Esophagus (tissue), 2 donors: Measurements from ENCODE around the gene INPP4B. TPM values are rescaled to one million over a fixed set of nuclear protein-coding genes. Genes with fewer than 3 reads are reported as not detected.

Source experiments
- H3K27ac ChIP-seq, 2 donors: one replicate each; pipeline ENCODE4 v1.5.1; 2013; ENCODE audit warnings: low read depth in 2 of 2, mild to moderate bottlenecking in 2 of 2, inconsistent platforms in 1 of 2, low read length in 1 of 2, moderate library complexity in 1 of 2
- H3K27me3 ChIP-seq, 2 donors: one replicate each; pipeline ENCODE4 v1.6.1; 2013; ENCODE audit warnings: low read length in 2 of 2, control low read depth in 1 of 2, mild to moderate bottlenecking in 1 of 2; ENCODE audit not compliant: insufficient read depth in 2 of 2, control insufficient read depth in 1 of 2
- H3K36me3 ChIP-seq, 2 donors: one replicate each; pipeline ENCODE4 v1.6.1; 2013; ENCODE audit warnings: low read length in 1 of 2; ENCODE audit not compliant: control insufficient read depth in 2 of 2, insufficient read depth in 2 of 2
- H3K4me1 ChIP-seq, 2 donors: one replicate each; pipeline ENCODE4 v1.6.1; 2013; ENCODE audit warnings: low read length in 1 of 2; ENCODE audit not compliant: control insufficient read depth in 2 of 2, insufficient read depth in 2 of 2
- H3K4me3 ChIP-seq, 2 donors: one replicate each; pipeline ENCODE4 v1.5.1; 2013; ENCODE audit warnings: low read length in 2 of 2, mild to moderate bottlenecking in 2 of 2, low read depth in 1 of 2, moderate library complexity in 1 of 2
- H3K9me3 ChIP-seq, 2 donors: one replicate each; pipeline ENCODE4 v1.6.1; 2013; ENCODE audit warnings: mild to moderate bottlenecking in 2 of 2, low read depth in 1 of 2, low read length in 1 of 2, moderate library complexity in 1 of 2; ENCODE audit not compliant: control insufficient read depth in 2 of 2, insufficient read depth in 1 of 2
- WGBS, 2 donors: extraction: QIAGEN DNeasy Blood & Tissue Kit; methylation state at CpG; one replicate each; pipeline ENCODE4 v1.1.7; 2013; 5-methylcytosine and 5-hydroxymethylcytosine counted together
- polyA plus RNA-seq, 2 donors: library from polyadenylated mRNA; stranded (reverse); fragments of 200-250 nt; gene quantifications; one replicate each; pipeline ENCODE4 v1.2.3, GENCODE V29; 2013
- donor health status: healthy with polysubstance abuse.
- donor health status: Bipolar disorder and iron deficiency.

The INPP4B gene
- polyA plus RNA-seq, 2 donors, result 2.5 to 4.4 TPM

GRCh38 chr4:142423861-142424260, 422.2 kb downstream of the INPP4B start:
- no peak overlapping the region for H3K4me3 ChIP-seq
- H3K27me3 ChIP-seq, result no peaks in the 10 kb centered on the region
- no peaks in the 10 kb centered on the region for H3K9me3 ChIP-seq
- no peaks in the 10 kb centered on the region for H3K4me1 ChIP-seq
- H3K27ac ChIP-seq, result no peak overlapping the region
- no peaks in the 10 kb centered on the region for H3K36me3 ChIP-seq
- whole genome bisulfite sequencing, 2 donors, result 83 to 93% methylated on average over 2 of the region's 2 CpGs

GRCh38 chr4:142420311-142421095, 425.6 kb downstream of the INPP4B start:
- Histone ChIP-seq H3K27me3 (no peaks in the 10 kb centered on the region), H3K36me3 (no peaks in the 10 kb centered on the region), H3K4me3 (no peak overlapping the region), H3K9me3 (no peaks in the 10 kb centered on the region), H3K4me1 (no peaks in the 10 kb centered on the region), H3K27ac (no peak overlapping the region)
- 86 to 92% methylated on average over 3 of the region's 3 CpGs for WGBS, 2 donors

- no peak overlapping the region for H3K4me3 ChIP-seq
- no peaks in the 10 kb centered on the region for H3K9me3 ChIP-seq
- H3K36me3 ChIP-seq, result no peaks in the 10 kb centered on the region
- H3K27ac ChIP-seq, result no peak overlapping the region
- no peaks in the 10 kb centered on the region for H3K4me1 ChIP-seq
- H3K27me3 ChIP-seq, result no peaks in the 10 kb centered on the region
- 79 to 86% methylated on average over 1 of the region's 1 CpG for WGBS, 2 donors
These were observed 426.4 kb downstream of the INPP4B start for GRCh38 chr4:142419712-142420111.

- H3K27me3 ChIP-seq, result no peaks in the 10 kb centered on the region
- no peaks in the 10 kb centered on the region for H3K9me3 ChIP-seq
These were observed 427.4 kb downstream of the INPP4B start for GRCh38 chr4:142418697-142419096.

GRCh38 chr4:142416711-142417275, 429.3 kb downstream of the INPP4B start:
- 56 to 65% methylated on average over 5 of the region's 5 CpGs for WGBS, 2 donors
- Histone ChIP-seq H3K4me1 (no peaks in the 10 kb centered on the region), H3K27ac (peak overlapping the region in 1 of 2 donors; percentile 30)

More at GRCh38 chr4:142418697-142419096, 427.4 kb downstream of the INPP4B start:
- H3K27ac ChIP-seq, result no peak overlapping the region
- WGBS, 2 donors, result 94 to 95% methylated on average over 2 of the region's 2 CpGs
- H3K4me1 ChIP-seq, result no peaks in the 10 kb centered on the region
- H3K36me3 ChIP-seq, result no peaks in the 10 kb centered on the region
- no peak overlapping the region for H3K4me3 ChIP-seq

GRCh38 chr4:142416121-142416520, 430.0 kb downstream of the INPP4B start:
- WGBS, 2 donors, result 27 to 47% methylated on average over 1 of the region's 1 CpG
- no peaks in the 10 kb centered on the region for H3K36me3 ChIP-seq

More at GRCh38 chr4:142416711-142417275, 429.3 kb downstream of the INPP4B start:
- Histone ChIP-seq H3K4me3 (no peak overlapping the region), H3K36me3 (no peaks in the 10 kb centered on the region), H3K27me3 (no peaks in the 10 kb centered on the region), H3K9me3 (no peaks in the 10 kb centered on the region)

GRCh38 chr4:142414366-142414990, 431.6 kb downstream of the INPP4B start:
- no peak overlapping the region for H3K27ac ChIP-seq

More at GRCh38 chr4:142416121-142416520, 430.0 kb downstream of the INPP4B start:
- H3K9me3 ChIP-seq, result no peaks in the 10 kb centered on the region
- no peaks in the 10 kb centered on the region for H3K27me3 ChIP-seq
- no peaks in the 10 kb centered on the region for H3K4me1 ChIP-seq
- H3K4me3 ChIP-seq, result no peak overlapping the region
- H3K27ac ChIP-seq, result no peak overlapping the region

GRCh38 chr4:142413485-142413884, 432.6 kb downstream of the INPP4B start:
- Histone ChIP-seq H3K27me3 (no peaks in the 10 kb centered on the region), H3K27ac (no peak overlapping the region), H3K4me1 (no peaks in the 10 kb centered on the region), H3K36me3 (no peaks in the 10 kb centered on the region), H3K4me3 (no peak overlapping the region), H3K9me3 (no peaks in the 10 kb centered on the region)

More at GRCh38 chr4:142414366-142414990, 431.6 kb downstream of the INPP4B start:
- Histone ChIP-seq H3K36me3 (no peaks in the 10 kb centered on the region), H3K27me3 (no peaks in the 10 kb centered on the region), H3K4me3 (no peak overlapping the region), H3K9me3 (no peaks in the 10 kb centered on the region), H3K4me1 (no peaks in the 10 kb centered on the region)
- 62 to 76% methylated on average over 4 of the region's 4 CpGs for WGBS, 2 donors

- Histone ChIP-seq H3K4me3 (no peak overlapping the region), H3K9me3 (no peaks in the 10 kb centered on the region), H3K4me1 (no peaks in the 10 kb centered on the region), H3K36me3 (no peaks in the 10 kb centered on the region), H3K27me3 (no peaks in the 10 kb centered on the region), H3K27ac (no peak overlapping the region)
These were observed 434.1 kb downstream of the INPP4B start for GRCh38 chr4:142411993-142412392.
